Thymus (tissue), 11 donors: Measurements from ENCODE around the gene PTGES. TPM values are rescaled to one million over a fixed set of nuclear protein-coding genes. Genes with fewer than 3 reads are reported as not detected.

ENCODE experiments used
- DNase-seq, 9 donors: peaks; one replicate each; pipeline ENCODE4 v3.0.0-alpha.2; 2013; ENCODE audit warnings: low spot score in 9 of 9, low read depth in 6 of 9, missing footprints in 1 of 9
- H3K27ac ChIP-seq, 2 donors: one replicate each; pipeline ENCODE4 v1.5.1; 2013; ENCODE audit warnings: control low read depth in 1 of 2, low read depth in 1 of 2, low read length in 1 of 2, mild to moderate bottlenecking in 1 of 2, moderate library complexity in 1 of 2
- H3K27me3 ChIP-seq, 2 donors: one replicate each; pipeline ENCODE4 v1.5.1; 2013; ENCODE audit warnings: low read length in 1 of 2; ENCODE audit not compliant: control insufficient read depth in 2 of 2, insufficient read depth in 1 of 2
- H3K36me3 ChIP-seq, 2 donors: one replicate each; pipeline ENCODE4 v1.5.1; 2013; ENCODE audit warnings: low read length in 1 of 2, mild to moderate bottlenecking in 1 of 2, moderate library complexity in 1 of 2; ENCODE audit not compliant: control insufficient read depth in 2 of 2, insufficient read depth in 2 of 2
- H3K4me1 ChIP-seq, 2 donors: one replicate each; pipeline ENCODE4 v1.5.1; 2013; ENCODE audit warnings: low read length in 2 of 2; ENCODE audit not compliant: control insufficient read depth in 2 of 2, insufficient read depth in 2 of 2
- H3K4me3 ChIP-seq, 2 donors: one replicate each; pipeline ENCODE4 v1.5.1; 2013; ENCODE audit warnings: low read length in 2 of 2, control low read depth in 1 of 2, mild to moderate bottlenecking in 1 of 2
- H3K9me3 ChIP-seq, 2 donors: one replicate each; pipeline ENCODE4 v1.5.1; 2013; ENCODE audit warnings: low read length in 1 of 2, mild to moderate bottlenecking in 1 of 2; ENCODE audit not compliant: control insufficient read depth in 2 of 2, insufficient read depth in 1 of 2
- WGBS: extraction: QIAGEN DNeasy Blood & Tissue Kit; methylation state at CpG from one replicate; pipeline ENCODE4 v1.1.7; 2013; 5-methylcytosine and 5-hydroxymethylcytosine counted together
- polyA plus RNA-seq: library from polyadenylated mRNA; stranded (reverse); fragments of 200-250 nt; gene quantifications from one replicate; pipeline ENCODE4 v1.2.3, GENCODE V29; 2013
- total RNA-seq: library from RNA; stranded (reverse); fragments of 120-200 nt; gene quantifications from one replicate; pipeline ENCODE4 v1.2.4, GENCODE V29; 2013
- donor health status: healthy.

The PTGES gene
- total and polyA plus RNA-seq, 2 donors: 7.8 to 11.1 TPM

GRCh38 chr9:129698254-129698757 lies 54.5 kb downstream of the PTGES start:
- Histone ChIP-seq H3K4me1 (peaks cover 0 to 4% of the 10 kb centered on the region in 2 donors), H3K36me3 (no peaks in the 10 kb centered on the region), H3K4me3 (no peak overlapping the region), H3K27me3 (peaks cover 36 to 76% of the 10 kb centered on the region in 2 donors), H3K9me3 (no peaks in the 10 kb centered on the region), H3K27ac (no peak overlapping the region)
- DNase-seq: no peak
- WGBS: 58% methylated on average over 17 of the region's 17 CpGs

- H3K36me3 ChIP-seq: no peaks in the 10 kb centered on the region
- no peaks in the 10 kb centered on the region for H3K9me3 ChIP-seq
- peaks cover 0 to 4% of the 10 kb centered on the region in 2 donors for H3K4me1 ChIP-seq
- peaks cover 36 to 76% of the 10 kb centered on the region in 2 donors for H3K27me3 ChIP-seq
- H3K27ac ChIP-seq: no peak overlapping the region
- no peak overlapping the region for H3K4me3 ChIP-seq
- DNase-seq: no peak
- 8% methylated on average over 25 of the region's 25 CpGs for WGBS
These were observed 55.1 kb downstream of the PTGES start for GRCh38 chr9:129697656-129698253.

GRCh38 chr9:129696944-129697655 lies 55.7 kb downstream of the PTGES start:
- Histone ChIP-seq H3K36me3 (no peaks in the 10 kb centered on the region), H3K4me1 (peaks cover 0 to 4% of the 10 kb centered on the region in 2 donors), H3K4me3 (no peak overlapping the region), H3K27ac (no peak overlapping the region), H3K27me3 (peaks cover 36 to 73% of the 10 kb centered on the region in 2 donors), H3K9me3 (no peaks in the 10 kb centered on the region)
- no peak for DNase-seq
- WGBS: 7% methylated on average over 68 of the region's 71 CpGs

- no peak for DNase-seq
- Histone ChIP-seq H3K9me3 (no peaks in the 10 kb centered on the region), H3K4me1 (peaks cover 0 to 4% of the 10 kb centered on the region in 2 donors), H3K27ac (no peak overlapping the region), H3K27me3 (peaks cover 36 to 69% of the 10 kb centered on the region in 2 donors), H3K4me3 (no peak overlapping the region), H3K36me3 (no peaks in the 10 kb centered on the region)
- 81% methylated on average over 3 of the region's 3 CpGs for WGBS
These were observed 57.0 kb downstream of the PTGES start for GRCh38 chr9:129695870-129696269.

GRCh38 chr9:129694243-129694646 lies 58.6 kb downstream of the PTGES start:
- H3K9me3 ChIP-seq: no peaks in the 10 kb centered on the region
- 95% methylated on average over 11 of the region's 11 CpGs for WGBS
- H3K27me3 ChIP-seq: peaks cover 32 to 55% of the 10 kb centered on the region in 2 donors
- no peaks in the 10 kb centered on the region for H3K36me3 ChIP-seq
- H3K27ac ChIP-seq: no peak overlapping the region
- H3K4me1 ChIP-seq: peaks cover 0 to 4% of the 10 kb centered on the region in 2 donors
- H3K4me3 ChIP-seq: no peak overlapping the region
- DNase-seq: no peak

GRCh38 chr9:129693741-129694140 lies 59.1 kb downstream of the PTGES start:
- H3K4me3 ChIP-seq: no peak overlapping the region
- no peak for DNase-seq
- WGBS: 82% methylated on average over 8 of the region's 8 CpGs
- H3K27ac ChIP-seq: no peak overlapping the region
- H3K36me3 ChIP-seq: no peaks in the 10 kb centered on the region
- no peaks in the 10 kb centered on the region for H3K9me3 ChIP-seq
- peaks cover 31 to 50% of the 10 kb centered on the region in 2 donors for H3K27me3 ChIP-seq
- H3K4me1 ChIP-seq: peaks cover 0 to 4% of the 10 kb centered on the region in 2 donors

- no peaks in the 10 kb centered on the region for H3K9me3 ChIP-seq
- H3K27me3 ChIP-seq: peaks cover 19 to 38% of the 10 kb centered on the region in 2 donors
- H3K4me3 ChIP-seq: no peak overlapping the region
- H3K4me1 ChIP-seq: peaks cover 0 to 4% of the 10 kb centered on the region in 2 donors
- WGBS: 82% methylated on average over 5 of the region's 5 CpGs
- no peak for DNase-seq
- H3K36me3 ChIP-seq: no peaks in the 10 kb centered on the region
- no peak overlapping the region for H3K27ac ChIP-seq
These were observed 60.3 kb downstream of the PTGES start for GRCh38 chr9:129692534-129692933.

Other genes with a start within 250 kb of the PTGES start
- gene C9orf50, start 131.9 kb downstream of the PTGES start, total RNA-seq: 0.05 TPM
- 0.23 TPM for gene C9orf50, start 131.9 kb downstream of the PTGES start, polyA plus RNA-seq
- 23.9 TPM for gene NTMT1, start 126.9 kb downstream of the PTGES start, total RNA-seq
- gene NTMT1, start 126.9 kb downstream of the PTGES start, polyA plus RNA-seq: 33.2 TPM
- gene ASB6, start 110.9 kb downstream of the PTGES start, total RNA-seq: 8.8 TPM
- gene ASB6, start 110.9 kb downstream of the PTGES start, polyA plus RNA-seq: 20.5 TPM
- 1.3 TPM for gene PRRX2, start 87.4 kb downstream of the PTGES start, total RNA-seq
- 3.8 TPM for gene PRRX2, start 87.4 kb downstream of the PTGES start, polyA plus RNA-seq
- 15.5 TPM for gene TOR1B, start 50.1 kb upstream of the PTGES start, total RNA-seq
- 17.9 TPM for gene TOR1B, start 50.1 kb upstream of the PTGES start, polyA plus RNA-seq
- gene TOR1A, start 71.1 kb upstream of the PTGES start, total RNA-seq: 28.6 TPM
- 30.0 TPM for gene TOR1A, start 71.1 kb upstream of the PTGES start, polyA plus RNA-seq
- gene C9orf78, start 82.2 kb upstream of the PTGES start, total RNA-seq: 76.8 TPM
- gene C9orf78, start 82.2 kb upstream of the PTGES start, polyA plus RNA-seq: 95.0 TPM
- 30.4 TPM for gene USP20, start 82.4 kb upstream of the PTGES start, total RNA-seq
- 175 TPM for gene USP20, start 82.4 kb upstream of the PTGES start, polyA plus RNA-seq